SKM-1 treated with dmso at 0.1 percent for 144 hours (cell line): ENCODE measurements around the gene DLK1.

Source experiments
- DNase-seq: peaks from one replicate; lab custom pipeline; 2025; ENCODE audit not compliant: unreplicated experiment; lab: John Stamatoyannopoulos, UW

Gene DLK1

DNA sequence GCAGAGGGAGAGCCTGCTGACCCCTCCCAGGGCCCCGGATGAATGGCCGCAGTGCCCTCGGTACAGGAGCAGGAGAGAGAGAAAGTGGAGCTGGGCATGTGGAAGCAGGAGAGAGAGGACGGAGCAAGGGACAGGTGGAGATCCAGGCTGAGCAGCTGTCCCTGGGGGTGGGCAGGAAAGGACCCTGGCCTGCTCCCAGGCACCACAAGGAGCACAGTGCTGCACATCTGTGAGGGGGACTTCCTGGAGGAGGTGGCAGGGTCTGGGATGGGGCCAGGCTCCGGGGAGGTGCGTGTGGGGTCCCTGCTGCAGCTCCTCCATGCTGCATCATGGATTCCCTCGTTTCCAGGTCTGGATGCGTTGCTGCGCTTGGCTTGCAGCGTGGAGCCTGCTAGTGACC, 13.0 kb upstream of the DLK1 start:
- no peak for DNase-seq

GRCh38 chr14:100714258-100714892, 12.3 kb upstream of the DLK1 start:
- DNase-seq: no peak

DNA sequence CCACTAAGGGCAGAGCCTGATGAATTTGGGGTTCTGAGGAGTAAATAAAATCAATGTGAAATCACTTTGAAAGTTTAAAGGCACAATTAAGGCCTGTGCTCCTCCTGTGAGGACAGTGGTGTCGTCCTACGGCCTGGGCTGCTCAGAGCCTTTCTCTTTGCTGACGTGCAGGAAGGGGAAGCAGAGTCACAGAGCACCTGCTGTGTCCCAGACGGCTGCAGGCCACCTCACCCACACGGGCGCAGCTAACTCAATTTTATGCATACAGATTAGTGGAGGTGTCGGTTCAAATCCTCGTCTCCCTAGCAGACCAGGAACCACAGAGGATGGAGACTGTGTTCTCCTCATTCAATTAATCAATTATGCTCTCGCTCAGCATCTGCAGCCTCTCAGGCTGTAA, 11.4 kb upstream of the DLK1 start:
- DNase-seq: no peak

DNA sequence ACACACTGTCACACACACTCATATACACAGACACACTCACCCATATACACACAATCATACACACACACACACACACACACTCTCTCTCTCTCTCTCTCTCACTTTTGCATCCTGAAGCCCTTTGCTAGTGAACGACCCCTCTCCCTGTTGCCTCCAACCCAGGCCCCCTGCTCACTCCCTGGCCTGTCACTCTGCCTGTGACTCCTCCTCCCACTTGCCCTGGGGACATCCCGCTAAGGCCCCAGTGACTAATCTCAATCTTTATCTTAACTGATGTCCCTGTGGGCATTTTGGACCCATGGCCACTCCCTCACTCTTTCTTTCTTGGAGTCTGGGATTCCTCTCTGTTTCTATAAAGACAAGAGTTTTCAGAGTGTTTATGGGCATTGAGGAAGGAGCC, 10.9 kb upstream of the DLK1 start:
- no peak for DNase-seq

DNA sequence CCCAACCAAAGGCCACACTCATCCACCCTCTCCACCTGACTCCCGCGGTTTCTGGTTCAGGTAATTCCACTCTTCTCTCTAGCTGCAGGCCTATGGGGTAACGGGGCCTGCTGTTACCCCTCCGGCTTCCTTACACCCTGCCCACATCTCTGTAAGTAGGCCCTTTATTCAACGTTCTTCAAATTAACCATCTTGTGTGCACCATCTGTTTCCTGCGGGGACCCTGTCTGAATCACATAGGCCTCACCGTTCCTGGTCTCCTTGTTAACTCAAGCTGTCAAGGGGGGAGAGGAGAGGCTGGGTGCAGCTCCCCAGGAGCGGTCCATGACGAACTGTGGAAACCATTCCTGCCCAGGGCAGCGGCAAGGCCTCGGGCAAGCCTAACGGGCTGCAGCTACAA, 9.3 kb upstream of the DLK1 start:
- DNase-seq: no peak

DNA sequence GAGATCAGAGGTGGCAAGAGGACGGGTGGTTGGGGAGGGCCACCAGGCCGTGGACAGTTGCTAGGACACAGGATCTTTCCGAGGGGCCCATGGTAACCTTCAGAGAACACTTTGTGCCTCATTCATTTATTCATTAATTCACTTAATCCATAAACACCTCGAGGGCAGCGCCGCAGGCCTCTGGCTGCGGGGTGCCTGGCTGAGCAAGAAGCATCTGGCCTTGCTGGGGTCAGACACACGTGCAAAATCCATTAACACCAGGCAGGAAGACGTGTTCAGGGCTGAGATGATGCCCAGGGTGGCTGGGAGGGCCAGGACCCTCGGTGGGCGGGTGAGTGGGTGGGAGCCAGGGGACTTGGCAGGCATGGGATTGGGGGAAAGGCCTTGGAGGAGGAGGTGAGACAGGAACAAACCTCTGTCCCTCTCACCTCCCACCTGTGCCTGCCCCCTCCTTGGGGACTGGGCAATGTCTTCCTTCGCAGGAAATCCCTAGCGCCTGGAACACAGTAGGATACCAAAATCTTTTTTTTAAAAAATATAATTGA, 6.6 kb upstream of the DLK1 start:
- no peak for DNase-seq

GRCh38 chr14:100721568-100721967, 5.1 kb upstream of the DLK1 start:
- no peak for DNase-seq

GRCh38 chr14:100722367-100722766, 4.3 kb upstream of the DLK1 start:
- DNase-seq: no peak

GRCh38 chr14:100723135-100723829, 3.4 kb upstream of the DLK1 start:
- DNase-seq: no peak

- no peak for DNase-seq
Observed at GRCh38 chr14:100723830-100724437, 2.8 kb upstream of the DLK1 start.

DNA sequence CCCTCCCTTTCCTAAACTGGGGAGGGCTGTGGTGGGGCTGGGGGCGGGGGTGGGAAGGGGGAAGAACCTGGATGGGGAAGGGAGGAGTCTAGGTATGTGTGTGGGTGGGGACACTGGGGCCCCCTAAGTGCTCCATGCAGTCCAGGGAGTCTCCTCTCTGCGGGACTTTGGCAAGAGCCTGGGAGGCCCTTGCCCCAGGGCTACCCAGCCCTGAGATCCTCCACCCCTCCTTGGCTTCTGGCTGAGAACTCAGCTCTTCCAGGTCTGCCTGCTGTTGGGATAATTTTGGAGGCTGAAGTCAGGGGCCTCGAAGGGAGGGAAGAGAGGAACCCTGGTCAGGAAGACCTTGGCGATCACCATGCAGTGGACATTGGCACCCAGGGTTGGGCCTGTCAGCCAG, 2.2 kb upstream of the DLK1 start:
- no peak for DNase-seq

GRCh38 chr14:100725587-100726387, 905 bp upstream of the DLK1 start:
- no peak for DNase-seq

DNA sequence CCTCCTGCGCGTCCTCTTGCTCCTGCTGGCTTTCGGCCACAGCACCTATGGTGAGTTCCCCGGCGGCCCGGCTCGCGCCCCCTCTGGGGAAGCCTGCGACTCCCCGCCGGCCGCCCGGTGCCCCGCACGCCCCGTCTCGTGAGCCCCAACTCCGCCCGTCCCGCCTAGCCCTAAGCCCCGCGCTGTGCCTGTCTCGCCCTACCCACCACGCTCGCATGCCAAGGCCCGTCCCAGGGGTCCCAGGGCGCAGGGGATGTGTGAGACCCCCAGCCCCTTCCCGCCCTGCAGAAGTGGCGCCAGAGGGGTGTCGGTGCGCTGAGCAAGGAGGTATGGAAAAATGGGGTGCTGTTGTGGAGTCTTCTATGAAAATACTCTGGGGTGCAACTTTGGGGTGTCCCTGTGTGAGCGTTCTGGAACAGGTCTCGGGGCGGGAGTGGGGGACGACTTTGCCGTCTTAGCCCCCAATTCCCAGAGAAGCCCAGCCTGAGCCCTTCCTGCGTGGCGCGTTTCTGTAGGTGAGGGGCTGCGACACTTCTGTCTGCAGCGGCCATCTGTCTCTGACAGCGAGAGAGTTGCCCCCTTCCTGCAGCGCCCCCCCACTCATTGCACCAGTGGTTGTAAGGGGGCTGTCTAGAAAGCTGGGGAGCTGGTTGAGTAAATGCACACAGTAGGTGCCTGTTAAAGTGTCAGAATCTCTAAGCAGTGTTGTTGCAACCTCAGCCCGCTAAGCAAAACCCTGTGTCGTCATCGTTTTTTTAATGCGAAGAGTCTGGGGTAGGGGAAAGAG, 587 bp downstream of the DLK1 start:
- DNase-seq: no peak

DNA sequence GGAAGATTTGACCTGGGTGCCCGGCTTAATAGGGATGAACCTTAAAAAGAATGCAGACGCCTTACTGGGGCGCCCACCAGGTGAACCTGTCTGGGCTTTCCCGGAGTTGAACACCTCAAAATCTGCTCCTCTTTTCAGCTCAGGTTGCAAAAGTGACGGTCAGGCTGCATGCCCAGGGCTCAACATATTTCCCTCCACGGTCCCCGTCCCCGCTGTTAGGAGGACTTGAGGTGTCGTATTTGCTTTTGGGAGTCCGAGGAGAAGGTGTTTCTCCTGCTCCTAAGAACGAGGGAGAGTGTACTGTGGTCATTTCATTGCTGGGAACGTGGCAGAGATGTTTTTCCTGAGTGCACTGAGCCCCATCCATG, 1.2 kb downstream of the DLK1 start:
- DNase-seq: no peak

GRCh38 chr14:100728962-100729361, 2.3 kb downstream of the DLK1 start:
- no peak for DNase-seq

DNA sequence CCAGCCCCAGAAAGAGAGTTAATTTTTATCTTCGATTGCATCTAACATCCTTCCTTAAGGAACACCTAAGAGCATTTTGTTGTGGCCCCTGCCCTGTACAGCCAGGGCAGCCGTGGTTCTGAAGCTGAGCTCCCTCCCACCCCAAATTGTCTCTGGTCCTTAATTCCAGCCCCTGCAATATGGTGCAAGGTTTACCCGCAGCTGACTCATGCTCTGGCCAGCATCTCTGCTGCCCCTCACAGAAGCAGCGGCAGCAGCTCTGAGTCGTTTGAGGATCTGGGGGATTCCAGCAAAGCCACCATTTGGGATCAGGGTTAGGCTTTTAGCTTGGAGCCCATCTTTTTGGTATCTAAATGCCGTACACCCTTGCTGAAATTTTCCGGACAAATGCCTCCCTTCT, 3.3 kb downstream of the DLK1 start:
- no peak for DNase-seq

GRCh38 chr14:100730581-100730980, 3.9 kb downstream of the DLK1 start:
- DNase-seq: no peak

DNA sequence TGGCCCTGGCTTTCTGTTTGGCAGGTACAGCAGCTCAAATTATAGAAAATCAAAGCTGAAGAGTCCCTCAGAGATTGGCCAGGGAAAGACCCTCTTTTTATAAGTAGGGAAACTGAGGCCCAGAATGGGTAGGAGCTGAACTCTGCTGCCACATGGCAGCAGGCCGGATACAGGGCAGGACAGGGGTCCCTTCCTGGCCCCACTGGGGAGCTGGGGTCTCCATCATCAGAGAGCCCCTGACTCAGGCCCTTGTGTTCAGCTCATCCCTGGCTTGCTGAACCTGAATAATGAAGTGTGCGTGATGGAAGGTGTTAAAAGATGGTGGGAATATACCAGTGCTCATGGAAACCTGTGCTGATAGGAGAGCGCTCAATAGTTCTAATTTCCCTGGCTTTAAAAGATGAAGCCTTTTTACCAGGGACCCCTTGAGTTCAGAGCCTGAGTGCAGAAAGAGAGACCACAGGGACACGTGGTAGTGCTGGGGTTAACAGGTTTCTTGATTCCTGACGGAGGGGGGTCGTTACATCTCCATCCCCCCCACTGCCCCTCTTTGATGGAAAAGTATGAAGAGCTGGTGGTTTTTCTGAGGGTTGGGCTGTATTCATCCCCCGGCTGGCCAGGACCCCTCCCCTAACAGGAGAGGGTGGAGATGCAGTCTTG, 4.4 kb downstream of the DLK1 start:
- no peak for DNase-seq

DNA sequence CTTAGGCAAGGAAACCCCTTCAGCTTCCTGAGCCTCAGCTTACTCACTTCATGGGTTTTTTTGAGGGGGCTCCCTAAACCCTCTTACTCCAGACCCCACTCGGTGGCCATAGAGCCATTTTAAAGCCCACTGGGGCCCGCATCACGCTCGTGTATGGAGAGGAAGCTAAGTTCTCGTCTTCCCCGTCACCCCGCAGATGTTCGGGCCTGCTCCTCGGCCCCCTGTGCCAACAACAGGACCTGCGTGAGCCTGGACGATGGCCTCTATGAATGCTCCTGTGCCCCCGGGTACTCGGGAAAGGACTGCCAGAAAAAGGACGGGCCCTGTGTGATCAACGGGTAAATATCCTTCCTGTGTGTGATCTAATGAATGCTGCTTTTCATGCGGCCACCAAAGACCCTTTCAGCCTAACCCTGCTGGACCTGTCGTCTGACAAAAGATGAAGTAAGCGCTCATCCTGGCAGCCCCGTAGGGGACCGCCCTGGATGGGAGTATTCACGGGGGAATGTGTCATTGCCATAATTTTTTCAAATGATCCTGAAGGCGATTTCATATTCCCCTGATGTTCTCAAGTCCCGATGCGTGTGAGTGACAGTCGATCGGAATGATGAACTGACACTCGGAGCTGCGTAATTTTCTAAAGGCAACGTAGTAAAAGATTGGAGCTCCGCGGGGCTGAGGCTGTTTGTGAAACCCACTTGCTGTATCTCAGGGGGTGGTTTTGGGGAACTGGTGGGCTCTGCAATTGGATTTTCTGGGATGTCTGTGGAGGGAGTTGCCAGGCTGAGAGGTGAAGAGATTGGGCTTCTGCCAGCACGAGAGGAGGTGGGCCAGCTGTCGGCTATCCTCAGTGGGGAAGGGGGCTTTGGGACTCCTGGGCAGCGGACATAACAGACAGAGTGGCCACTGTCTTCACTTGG, 5.4 kb downstream of the DLK1 start:
- no peak for DNase-seq
